Measurements from ENCODE around the gene FAM131A.

FAM131A gene

DNA sequence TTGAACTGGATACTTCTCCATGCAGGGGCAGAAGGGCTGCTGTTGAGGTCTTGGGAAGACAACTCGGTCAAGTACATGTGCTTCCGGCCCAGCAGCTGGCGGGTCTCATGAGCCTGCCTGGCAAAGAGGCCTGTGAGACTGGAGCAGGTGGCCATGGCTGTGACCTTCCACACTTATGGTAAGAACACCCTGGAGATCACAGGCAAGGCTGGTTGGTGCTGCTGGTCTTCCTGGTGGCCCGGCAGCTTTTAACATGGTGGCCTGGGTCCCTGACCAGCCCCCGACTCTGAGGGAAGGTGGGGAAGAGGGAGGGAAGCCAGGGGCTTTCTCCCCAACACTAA is 57.9 kb downstream of the FAM131A start:
- DNase-seq (ENCODE audit: low read depth in 2 of 2): no peak

Measured in activated CD4-positive, alpha-beta T cell treated with anti-CD3 and anti-CD28 coated beads for 24 hours (primary cell).